ENCODE measurements around the gene LRPAP1.

The LRPAP1 gene

DNA sequence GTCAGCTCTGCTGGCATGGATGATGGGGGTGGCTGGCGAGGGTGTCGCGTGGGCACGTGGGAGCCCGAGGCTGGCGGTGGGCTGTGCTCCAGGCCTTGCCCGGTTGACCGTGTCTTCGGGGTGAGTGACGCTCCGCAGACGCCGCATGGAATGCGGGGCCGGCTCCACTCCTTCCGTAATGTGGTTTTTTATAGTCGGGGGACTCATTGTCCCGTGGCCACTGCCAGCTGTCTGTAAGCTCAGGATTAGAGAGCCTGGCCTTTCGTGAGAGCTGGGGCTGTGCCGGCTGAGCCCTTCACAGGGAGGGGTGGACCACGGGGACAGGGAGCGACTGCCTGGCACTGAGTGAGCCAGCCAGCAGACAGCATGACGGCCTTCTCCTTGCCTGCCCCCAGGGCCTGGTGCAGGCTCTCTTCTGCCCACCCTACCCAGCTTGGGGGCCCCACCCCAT, 48.7 kb downstream of the LRPAP1 start:
- no peak for DNase-seq

DNA sequence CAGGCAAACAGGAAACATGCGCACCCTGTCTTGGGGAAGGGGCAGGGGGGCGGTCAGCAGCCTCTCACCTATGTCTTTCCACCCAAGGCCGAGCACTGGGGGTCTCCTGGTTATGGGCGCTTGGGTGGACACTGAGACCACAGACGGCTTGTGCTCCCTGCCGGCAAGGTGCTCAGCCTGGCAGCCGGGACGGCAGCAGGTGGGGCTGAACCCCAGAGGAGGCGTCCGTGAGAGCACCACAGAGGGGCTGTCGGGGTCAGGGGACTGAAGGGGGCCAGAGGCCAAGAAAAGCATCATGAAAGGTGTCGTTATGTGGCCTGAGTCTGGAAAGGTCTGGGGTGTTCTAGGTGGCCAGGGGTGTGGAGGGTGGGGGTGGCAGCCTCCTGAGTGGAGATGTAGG, 49.5 kb downstream of the LRPAP1 start:
- DNase-seq, result no peak

DNA sequence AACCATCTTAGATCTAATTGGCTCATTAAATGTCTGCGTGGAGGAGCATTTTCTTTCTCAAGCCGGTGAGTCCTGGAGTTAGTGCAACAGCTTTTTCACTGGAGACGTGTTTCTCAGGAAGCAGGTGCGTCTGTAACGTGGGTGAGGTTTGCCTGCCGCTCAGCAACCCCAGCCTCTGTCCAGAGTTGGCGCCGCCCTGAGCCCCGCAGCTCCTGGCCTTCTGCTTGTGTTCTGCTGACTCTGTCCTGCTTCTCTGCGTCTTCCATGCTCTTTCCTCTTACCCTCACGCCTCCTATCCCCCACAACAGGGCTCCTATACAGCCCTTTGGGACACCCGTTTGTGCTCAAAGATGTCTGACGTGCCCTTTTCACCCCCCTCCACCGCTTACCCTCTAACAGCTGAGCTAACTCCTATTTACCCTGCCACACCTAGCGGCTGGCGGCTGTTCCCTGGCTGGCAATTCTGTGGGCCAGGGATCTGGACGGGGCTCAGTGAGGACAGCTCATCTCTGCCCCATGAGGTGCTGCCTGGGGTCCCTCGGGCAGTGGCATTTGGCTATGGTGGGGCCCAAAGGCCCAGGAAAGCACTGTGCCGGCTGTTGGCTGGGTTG, 50.3 kb downstream of the LRPAP1 start:
- no peak for DNase-seq

DNA sequence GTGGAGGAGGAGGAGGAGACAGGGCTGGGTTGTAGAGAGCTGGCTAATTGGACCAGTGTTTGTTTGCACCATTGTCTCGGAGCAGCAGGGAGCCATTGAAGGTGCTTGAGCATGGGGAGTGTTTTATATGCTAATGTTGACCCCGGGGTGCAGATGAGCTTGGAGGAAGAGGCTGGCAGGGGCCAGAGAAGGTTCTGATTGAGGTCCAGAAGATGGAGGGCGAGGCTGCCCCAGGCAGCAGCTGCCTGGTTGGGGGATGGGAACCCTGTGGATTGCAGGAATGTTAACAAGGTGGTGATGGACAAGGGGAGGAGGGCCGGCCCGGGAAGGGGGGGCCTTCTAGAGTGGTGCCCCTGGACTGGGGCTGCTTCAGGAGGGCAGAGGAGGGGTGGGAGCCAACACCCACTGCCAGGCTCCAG, 51.1 kb downstream of the LRPAP1 start:
- no peak for DNase-seq

DNA sequence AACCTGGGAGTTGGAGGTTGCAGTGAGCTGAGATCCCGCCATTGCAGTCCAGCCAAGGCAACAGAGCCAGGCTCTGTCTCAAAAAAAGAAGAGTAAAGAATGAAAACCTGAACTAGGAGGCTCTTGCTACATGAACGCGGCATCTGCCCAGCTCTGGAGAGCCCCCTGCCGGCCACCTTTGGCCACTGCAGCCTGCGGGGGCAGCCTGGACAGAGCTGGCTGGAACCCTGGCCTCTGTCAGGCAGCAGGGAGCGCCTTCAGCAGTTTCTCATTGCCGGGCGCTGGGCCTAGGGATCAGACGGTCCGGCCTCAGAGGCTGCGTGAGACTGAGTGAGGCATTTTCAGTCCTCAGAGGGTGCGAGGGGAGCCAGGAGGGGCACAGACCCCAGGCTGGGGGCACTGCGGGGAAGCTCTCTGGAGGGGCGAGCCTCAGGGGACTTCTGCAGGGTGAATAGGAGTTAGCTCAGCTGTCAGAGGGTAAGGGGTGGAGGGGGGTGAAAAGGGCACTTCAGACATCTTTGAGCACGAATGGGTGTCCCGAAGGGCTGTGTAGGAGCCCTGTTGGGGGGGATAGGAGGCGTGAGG, 51.6 kb downstream of the LRPAP1 start:
- DNase-seq, result peak; percentile 61

DNA sequence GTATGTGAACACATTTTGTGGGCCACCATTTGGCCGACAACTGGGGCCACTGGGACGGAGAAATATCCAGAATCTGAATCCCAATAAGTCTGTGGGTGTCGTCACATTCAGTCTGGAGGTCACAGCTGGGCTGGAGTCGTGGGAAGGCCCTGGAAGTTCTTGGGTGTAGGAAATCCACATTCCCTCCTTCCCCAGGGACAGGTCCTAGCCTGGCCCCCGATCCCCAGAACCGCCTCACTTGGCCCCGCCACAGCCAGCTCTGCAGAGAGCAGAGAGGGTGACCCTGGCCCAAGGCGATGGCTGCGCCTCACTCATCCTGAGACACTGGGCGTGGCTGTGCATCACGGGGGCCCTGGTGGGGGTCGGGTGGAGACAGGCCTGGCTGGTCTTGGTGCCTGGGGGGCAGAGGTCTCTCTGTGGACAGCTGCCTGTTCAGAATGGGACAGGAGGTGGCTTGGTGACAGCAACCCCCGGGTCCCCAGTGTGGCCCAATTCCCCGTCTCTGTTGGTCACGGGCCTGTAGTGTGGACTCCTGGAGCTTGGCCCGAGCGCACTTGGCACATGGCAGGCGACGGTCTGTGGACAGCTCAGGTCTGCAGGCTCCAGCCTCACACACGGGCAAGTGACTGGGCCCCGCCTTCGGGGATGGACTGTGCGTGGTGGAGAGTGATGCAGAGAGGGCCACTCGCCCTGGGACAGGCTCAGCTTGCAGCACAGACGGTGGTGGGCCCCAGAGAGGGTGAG, 52.7 kb downstream of the LRPAP1 start:
- no peak for DNase-seq

DNA sequence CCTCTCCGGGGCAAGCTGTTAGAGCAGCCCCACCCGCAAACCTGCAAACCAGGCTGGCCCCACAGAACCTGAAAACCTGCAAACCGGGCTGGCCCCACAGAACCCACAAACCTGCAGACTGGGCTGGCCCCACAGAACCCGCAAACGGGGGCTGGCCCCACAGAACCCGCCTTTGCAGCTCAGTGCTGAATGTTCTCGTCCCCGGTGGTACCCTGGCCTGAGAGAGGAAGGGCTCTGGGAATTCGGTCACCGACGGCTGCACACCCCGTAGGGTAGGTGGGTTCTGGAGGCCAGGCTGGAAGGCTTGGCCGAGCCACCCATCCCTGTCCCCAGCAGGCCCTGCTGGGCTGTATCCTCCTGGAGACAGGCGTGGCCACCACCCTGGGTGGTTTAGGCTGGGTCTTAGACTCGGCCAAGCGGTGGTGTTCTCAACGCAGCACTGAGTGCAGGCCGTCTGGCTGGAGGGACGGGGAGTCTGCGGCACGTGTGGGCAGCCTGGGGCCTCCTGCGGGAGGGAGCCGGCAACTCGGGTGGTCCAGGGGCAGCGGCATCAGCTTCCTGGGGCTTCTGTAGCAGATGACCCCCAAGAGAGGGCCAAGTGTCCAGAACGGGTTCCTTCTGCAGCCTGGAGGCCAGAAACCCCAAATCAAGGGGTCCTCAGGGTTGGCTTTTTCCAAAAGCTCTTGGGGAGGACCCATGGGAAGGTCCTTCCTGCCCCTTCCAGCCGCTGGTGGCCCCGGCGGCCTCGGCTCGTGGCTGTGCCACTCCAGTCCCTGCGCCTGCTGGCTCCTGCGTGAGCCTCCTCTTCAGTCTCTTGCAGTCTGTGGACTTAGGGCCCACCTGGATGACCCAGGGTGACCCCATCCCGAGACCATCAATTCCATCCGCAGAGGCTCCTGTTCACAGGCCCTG, 53.5 kb downstream of the LRPAP1 start:
- no peak for DNase-seq

DNA sequence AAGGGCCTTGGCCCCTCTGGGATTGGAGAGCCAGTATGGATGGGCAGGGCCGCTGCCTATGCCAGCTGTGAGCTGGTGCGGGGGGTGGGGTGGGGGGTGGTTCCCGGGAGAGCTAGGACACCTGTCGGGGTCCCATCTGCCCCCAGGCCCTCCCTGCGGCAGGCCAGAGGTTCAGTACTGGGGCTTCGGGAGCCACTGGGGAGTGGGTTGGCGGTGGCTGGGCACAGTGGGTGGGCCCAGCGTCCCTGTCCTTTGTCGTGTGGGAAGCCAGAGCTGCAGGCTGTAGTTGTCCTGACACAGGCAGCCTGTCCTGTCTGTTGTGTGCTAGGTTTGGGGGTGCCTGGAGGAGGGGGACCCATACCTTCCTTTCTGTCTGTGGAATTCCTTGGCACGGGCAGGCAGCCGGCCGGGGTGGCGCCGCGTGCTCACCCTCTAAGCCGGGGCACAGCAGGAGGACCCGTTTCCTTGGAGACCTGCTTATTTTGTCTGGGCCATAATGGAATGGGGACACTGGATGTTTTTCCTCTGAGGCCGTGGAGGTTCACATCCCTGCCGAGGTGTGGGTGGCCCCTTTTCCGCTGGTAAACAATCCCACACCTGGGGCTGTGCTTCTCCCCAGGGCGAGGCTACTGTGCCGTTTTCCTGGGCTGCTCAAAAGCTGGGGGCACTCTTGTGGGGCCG, 54.3 kb downstream of the LRPAP1 start:
- DNase-seq, result no peak

DNA sequence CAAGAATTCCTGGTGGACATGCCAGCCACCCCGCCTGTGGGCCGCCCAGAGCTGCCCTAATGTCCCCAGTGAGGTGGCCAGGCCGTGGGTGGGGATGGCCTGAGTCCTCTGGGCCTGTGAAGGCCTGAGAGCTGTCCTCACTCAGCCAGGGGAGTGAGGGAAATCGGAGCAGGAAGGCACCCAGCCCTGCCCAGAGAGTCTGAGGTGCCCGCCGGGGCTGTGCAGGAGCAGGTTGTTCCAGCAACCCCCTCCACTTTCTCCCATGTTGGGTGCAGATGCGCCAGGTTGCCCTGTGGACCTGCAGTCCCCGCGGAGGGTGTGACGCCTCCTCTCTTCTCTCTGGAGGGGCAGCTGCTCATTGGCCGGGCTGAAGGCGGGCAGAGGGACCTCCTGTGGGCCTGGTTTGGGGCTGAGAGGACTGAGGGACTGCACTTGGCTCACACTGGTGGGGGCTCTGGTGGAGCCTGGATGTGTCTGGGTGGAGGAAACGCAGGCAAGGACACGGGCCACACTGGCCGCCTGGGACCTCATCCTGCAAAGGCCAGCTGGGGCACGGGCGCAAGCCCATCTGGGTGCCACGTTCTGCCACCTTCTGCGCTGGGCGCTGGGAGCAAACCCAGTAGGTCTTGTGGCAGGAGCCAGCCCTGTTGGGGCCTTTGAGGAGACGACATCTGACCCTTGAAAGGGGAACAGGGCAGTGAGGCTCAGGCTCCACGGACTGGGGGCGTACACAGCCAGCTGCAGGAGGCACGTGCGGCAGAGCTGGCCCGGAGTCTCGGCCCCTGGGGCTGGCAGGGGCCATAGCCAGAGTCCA, 55.1 kb downstream of the LRPAP1 start:
- DNase-seq, result no peak

DNA sequence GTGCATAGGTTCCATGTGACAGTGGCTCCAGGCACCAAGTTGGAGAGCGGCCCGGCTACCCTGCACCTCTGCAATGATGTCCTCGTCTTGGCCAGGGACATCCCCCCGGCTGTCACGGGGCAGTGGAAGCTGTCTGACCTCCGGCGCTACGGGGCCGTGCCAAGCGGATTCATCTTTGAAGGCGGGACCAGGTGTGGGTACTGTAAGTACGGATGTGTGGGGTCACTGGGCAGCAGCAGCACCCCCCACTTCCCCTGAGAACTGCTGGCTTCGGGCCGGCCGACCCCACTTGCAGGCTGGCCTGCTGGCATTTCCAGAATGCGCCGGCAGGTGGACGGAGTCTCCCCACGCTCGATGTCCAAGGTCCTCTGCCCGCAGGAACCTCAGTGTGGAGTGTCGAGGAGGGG, 55.9 kb downstream of the LRPAP1 start:
- no peak for DNase-seq

DNA sequence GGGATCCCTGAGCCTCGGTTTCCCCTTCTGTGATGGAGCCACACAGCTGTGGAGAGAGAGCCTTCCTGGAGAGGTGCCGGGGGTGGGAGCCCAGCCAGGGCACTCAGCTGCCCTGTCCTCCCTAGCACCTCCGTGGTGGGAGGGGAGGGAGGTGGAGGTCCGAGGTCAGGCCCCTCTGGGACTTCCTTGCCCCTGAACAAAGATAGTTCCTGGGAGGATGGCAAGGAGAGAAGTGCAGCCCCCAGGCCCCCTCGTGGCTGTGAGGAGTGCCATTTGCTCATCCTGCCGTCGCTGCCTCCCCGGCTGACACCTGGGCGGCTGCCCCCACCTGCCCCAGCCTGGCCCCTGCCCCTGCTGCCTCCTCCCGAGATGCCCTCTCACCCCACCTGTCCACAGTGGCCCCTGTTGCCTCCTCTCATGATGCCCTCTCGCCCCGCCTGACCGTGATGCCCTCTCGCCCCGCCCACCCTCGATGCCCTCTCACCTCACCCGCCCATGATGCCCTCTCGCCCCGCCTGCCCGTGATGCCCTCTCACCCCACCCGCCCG, 56.4 kb downstream of the LRPAP1 start:
- no peak for DNase-seq

DNA sequence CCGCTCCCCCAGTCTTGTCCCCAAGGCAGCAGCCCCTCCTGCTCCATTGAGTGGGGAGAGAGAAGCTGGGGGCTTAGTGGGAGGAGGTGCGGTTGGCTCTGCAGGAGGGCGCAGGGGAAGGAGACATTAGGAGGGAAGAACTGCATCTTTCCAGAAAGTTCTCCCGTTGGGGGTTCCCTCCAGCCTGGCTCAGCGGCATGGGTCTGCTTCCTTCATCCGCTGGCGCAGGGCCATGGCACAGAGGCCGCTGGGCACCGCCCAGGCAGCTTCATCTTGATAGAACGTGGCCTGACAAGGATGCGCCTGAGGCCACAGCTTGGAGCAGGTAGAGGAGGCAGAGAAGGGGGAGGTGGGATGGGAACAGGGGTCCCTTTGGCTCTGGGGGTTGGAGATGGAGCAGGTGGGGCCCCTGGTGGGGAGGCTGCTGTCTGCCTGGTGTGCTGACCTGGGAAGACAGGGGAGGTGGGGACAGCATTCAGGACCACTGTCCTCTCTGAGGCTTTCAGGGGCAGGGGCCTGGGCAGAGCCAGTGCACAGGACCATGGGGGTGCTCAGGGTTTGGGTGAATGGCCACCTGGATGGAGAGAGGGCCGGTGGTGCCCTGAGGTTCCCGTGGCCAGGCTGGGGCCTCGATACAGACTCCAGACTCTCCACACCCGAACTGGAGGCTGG, 57.0 kb downstream of the LRPAP1 start:
- no peak for DNase-seq

DNA sequence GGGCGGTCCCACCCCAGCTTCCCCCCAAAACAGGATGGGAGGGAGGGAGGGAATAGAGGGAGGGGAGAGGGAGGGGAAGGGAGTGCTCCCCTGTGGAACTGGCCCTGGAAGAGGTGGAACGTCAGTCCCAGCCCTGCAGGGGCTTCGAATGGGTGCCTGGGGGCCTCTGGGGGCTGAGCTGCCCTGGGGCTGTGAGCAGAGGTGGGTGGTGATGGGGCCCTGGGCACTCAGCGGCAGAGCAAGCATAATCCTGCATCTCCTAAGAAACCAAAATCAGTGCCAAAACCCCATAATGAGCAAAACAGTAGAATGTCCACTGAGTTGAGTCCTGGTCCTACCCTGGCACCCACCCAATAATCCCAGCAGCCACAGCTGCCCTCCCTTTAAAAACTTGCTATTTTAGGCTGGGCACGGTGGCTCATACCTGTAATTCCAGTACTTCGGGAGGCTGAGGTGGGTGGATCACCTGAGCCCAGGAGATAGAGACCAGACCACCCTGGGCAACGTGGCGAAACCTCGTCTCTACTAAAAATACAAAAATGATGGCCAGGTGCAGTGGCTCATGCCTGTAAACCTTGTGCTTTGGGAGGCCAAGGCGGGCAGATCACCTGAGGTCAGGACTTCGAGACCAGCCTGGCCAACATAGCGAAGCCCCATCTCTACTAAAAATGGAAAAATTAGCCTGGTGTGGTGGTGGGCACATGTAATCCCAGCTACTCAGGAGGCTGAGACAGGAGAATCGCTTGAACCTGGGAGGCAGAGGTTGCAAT, 58.0 kb downstream of the LRPAP1 start:
- no peak for DNase-seq

DNA sequence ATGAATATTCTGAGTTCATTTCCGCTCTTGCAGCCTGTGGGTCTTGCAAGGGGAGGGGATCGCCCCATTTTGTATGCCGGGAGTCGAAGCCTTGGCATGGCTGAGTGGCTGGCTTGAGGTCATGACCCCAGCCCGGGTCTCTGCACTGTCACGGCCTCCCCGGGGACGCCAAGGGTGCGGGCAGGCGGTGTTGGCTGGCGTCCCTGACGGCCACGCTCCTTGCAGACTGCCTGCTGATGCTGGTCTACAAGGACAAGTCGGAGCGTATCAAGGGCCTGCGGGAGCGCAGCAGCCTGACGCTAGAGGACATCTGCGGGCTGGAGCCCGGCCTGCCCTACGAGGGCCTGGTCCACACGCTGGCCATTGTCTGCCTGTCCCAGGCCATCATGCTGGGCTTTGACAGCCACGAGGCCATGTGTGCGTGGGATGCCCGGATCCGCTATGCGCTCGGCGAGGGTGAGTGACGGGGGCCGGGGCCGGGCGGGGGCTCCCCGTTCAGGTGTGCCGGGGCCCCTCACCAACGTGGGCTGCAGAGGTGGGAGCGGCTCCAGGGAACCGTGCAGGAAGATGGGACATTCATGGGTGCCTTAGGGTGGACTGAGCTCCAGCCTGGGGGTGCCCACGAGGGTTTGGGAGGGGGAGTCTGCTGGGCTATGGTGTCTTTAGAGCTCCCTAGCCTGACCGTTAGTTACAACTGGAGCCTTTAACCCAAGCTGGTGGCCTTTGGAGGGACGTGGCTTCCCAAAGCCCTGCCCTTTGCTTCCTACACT, 58.9 kb downstream of the LRPAP1 start:
- no peak for DNase-seq

DNA sequence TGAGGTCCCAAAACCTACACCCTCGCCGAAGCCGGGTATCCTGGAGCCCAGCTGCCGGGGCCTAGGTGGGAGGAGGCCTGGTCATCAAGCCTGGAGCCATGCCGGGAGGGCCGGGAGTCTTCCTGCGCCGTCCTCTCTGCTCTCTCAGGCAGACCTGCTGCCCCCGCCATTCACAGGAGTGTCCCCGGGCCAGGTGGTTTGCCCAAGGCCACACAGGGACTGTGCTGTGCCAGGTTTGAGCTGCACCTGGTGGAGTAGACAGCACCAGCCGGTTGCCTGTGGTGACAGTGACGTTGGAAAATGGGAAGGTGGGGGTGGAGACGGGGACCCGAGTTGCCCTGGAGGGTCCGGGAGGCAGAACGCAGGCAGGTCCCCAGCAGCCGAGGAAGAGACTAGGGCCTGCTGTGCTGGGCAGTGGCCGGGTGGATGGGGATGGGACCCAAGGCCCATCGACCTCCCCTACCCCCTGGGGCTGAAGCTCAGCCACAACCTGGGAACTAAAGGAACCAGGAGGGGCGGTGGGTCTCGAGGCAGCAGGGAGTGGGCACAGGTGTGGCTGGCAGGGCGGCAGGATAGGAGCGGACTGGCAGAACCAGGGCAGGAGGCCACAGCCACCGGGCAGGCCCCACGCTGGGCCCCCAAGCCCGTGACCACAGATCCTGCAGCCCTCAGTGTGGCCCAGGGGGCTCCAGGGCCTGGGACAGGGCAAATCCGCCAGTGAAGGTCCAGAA, 59.6 kb downstream of the LRPAP1 start:
- DNase-seq, result no peak

DNA sequence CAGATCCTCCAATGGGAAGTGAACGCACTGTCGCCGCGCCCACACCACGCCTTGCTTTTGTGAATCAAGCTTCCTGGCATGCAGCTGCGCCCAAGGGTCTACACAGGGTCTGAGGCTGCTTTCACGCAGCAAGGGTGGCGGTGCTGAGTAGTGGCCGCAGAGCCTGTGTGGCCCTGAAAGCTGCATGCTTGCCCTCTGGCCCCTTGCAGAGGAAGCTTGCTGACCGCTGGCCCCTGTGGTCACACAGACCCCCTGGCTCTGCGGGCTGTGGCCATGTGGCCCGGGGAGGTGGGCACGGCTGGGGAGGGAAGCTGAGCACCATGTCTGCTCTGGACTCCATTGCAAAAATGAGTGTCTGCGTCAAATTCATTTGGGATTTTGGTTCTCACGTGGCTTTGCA, 60.3 kb downstream of the LRPAP1 start:
- no peak for DNase-seq

DNA sequence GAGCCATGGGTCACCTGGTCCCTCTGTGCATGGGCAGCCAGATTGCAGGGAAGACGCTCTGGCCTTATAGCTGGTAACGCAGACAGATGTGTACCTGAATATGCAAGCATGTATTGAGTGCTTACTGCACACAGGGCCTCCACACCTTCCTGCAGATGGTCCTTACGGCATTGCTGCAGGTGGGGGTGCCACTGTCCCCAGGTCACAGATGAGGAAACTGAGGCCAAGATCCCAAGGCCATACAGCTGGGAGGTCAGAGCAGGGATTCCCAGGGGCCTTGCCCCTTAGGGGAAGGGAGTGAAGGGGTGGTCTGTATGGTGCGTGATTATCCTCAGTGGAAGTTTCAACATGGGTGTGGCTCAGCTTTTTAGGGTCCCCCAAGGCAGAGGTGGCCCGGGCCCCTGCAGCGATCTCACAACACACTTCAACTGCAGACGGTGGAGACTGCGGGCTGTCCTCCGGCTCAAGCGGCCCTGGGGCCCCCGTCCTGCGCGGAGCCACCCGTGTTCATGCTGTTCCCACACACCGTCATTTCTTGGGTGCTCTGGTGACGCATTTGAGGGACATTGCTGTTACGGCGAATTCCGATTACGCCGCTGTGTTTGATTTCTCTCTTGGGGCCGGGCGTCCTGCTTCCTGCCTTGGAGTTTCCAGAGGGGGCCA, 61.0 kb downstream of the LRPAP1 start:
- DNase-seq, result no peak
